Activated T-cell treated with anti-CD3 and anti-CD28 coated beads, Interleukin-2, amount 50 U/mL, for 72 hours (primary cell): Measurements from ENCODE around the gene ATP6V1F. TPM values are rescaled to one million over a fixed set of nuclear protein-coding genes. Genes with fewer than 3 reads are reported as not detected.
A peak's percentile ranks its signal among the peaks of the same experiment; 100 is the strongest.

ENCODE experiments used
- ATAC-seq, 2 donors: fragments of 150-1000 bp; cut with Tn5 transposase; replicated peaks in 1 of 2; 2 replicates each; pipeline ENCODE4 v1.10.0; 2021; ENCODE audit warnings: moderate library complexity in 2 of 2, mild to moderate bottlenecking in 1 of 2
- DNase-seq, 2 donors: peaks; one replicate each; pipeline ENCODE4 v3.0.0; 2021 to 2022; ENCODE audit warnings: mixed read lengths in 1 of 2
- H3K27ac Mint-ChIP-seq: one replicate; pipeline ENCODE4 v1.8.0; 2022; ENCODE audit warnings: mild to moderate bottlenecking, moderate library complexity, mixed read lengths
- H3K27me3 Mint-ChIP-seq: one replicate; pipeline ENCODE4 v1.8.0; 2022; ENCODE audit warnings: low read depth, mixed read lengths
- H3K36me3 Mint-ChIP-seq, 2 donors: one replicate each; pipeline ENCODE4 v1.8.0; 2022; ENCODE audit warnings: mixed read lengths in 2 of 2, mild to moderate bottlenecking in 1 of 2; ENCODE audit not compliant: insufficient read depth in 2 of 2
- H3K4me1 Mint-ChIP-seq: one replicate; pipeline ENCODE4 v1.8.0; 2022; ENCODE audit warnings: low read depth, mixed read lengths
- H3K4me3 Mint-ChIP-seq, 2 donors: one replicate each; pipeline ENCODE4 v1.8.0; 2022; ENCODE audit warnings: mild to moderate bottlenecking in 2 of 2, mixed read lengths in 2 of 2, moderate library complexity in 2 of 2
- H3K9me3 Mint-ChIP-seq, 2 donors: one replicate each; pipeline ENCODE4 v1.8.0; 2022; ENCODE audit warnings: mixed read lengths in 2 of 2
- total RNA-seq, 2 donors: library from RNA; stranded (reverse); gene quantifications; one replicate each; pipeline ENCODE4 v1.2.3, GENCODE V29; 2022

ATP6V1F gene
- total RNA-seq, 2 donors from 2014 or later = 68.3 to 73.3 TPM

DNA sequence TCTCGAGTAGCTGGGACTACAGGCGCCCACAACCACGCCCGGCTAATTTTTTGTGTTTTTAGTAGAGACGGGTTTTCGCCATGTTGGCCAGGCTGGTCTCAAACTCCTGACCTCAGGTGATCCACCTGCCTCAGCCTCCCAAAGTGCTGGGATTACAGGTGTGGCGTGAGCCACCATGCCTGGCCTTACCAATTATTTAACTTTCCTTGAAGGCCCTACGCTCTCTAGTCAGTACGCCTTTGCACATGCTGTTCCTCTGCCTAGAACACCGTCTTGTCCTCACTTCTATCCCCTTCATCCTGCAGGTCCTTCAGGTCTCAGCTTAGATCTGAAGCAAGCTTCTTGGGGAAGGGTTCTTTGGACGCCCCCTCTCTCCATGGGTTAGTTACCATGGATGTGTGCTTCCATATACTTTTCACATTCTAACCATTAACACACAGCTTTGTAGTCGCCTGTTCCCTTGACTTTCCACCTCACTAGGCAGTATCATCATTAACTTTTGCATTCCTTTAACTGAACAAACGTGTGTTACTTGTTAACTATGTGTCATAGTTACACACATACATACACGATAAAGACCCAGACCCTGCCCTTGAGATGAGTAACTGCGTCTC is 592 bp upstream of the ATP6V1F start:
- Mint-ChIP-seq H3K27me3 (no peaks in the 10 kb centered on the region), H3K36me3 (peaks cover 2% of the 10 kb centered on the region in 2 donors), H3K27ac (peak overlapping the region; percentile 91), H3K9me3 (no peaks in the 10 kb centered on the region), H3K4me3 (peak overlapping the region; percentile 92 to 95), H3K4me1 (peaks cover 33% of the 10 kb centered on the region)
- DNase-seq (no peak), ATAC-seq (no peak)

- Mint-ChIP-seq H3K4me3 (peak overlapping the region; percentile 92 to 95), H3K27ac (peak overlapping the region; percentile 31), H3K4me1 (peaks cover 33% of the 10 kb centered on the region), H3K36me3 (peaks cover 2% of the 10 kb centered on the region in 2 donors), H3K9me3 (no peaks in the 10 kb centered on the region), H3K27me3 (no peaks in the 10 kb centered on the region)
- ATAC-seq = peak; percentile 47 to 51
- peak; percentile 53 to 64 for DNase-seq
Observed at GRCh38 chr7:128863433-128863989, 855 bp downstream of the ATP6V1F start.

DNA sequence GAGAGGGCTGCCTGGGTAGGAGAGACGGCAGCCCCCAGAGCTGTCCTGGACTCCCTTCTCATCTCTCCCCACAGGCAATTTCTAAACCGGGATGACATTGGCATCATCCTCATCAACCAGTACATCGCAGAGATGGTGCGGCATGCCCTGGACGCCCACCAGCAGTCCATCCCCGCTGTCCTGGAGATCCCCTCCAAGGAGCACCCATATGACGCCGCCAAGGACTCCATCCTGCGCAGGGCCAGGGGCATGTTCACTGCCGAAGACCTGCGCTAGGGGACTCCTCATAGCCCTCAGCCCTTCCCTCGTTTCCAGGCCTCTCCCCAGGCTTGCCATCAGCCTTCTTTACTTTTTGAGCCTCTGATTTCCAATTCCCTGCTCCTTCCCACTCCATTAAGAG is 2.6 kb downstream of the ATP6V1F start:
- Mint-ChIP-seq H3K4me3 (no peak overlapping the region), H3K27me3 (peaks cover 1% of the 10 kb centered on the region), H3K9me3 (no peaks in the 10 kb centered on the region), H3K4me1 (peaks cover 38% of the 10 kb centered on the region), H3K27ac (no peak overlapping the region), H3K36me3 (peaks cover 2% of the 10 kb centered on the region in 2 donors)
- ATAC-seq (no peak), DNase-seq (no peak)

DNA sequence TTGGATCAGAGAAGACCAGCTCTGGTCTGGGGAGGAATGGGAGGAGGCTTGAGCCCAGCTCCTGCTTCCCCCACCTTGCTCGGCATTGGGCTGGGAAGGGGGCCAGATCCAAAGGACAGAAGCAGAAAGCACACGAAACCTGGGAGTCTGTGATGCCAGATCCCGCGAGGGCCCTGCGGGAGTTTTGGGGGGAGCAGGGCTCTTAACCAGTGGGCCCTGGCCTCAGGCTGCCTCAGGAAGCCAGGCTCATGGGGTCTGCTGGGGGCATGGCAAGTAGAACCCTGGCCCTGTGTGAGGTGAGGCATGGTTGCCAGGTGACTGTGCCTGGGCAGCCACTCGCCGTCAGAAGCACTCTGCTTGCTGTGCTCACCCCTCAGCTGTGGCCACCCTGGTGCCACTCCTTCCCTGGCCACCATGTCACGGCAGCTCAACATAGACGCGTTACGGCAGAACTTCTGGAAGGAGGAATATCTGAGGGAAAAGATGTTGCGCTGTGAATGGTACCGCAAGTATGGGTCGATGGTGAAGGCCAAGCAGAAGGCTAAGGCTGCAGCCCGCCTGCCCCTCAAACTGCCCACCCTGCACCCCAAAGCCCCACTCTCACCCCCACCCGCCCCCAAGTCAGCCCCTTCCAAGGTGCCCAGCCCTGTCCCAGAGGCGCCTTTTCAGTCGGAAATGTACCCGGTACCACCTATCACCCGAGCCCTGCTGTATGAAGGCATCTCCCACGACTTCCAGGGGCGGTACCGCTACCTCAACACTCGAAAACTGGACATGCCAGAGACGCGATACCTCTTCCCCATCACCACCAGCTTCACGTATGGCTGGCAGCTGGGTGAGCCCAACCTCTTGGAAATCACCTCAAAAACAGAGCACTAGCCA is 3.6 kb downstream of the ATP6V1F start:
- H3K4me3 Mint-ChIP-seq = no peak overlapping the region
- peaks cover 10% of the 10 kb centered on the region for H3K27me3 Mint-ChIP-seq
- no peaks in the 10 kb centered on the region for H3K9me3 Mint-ChIP-seq
- no peak for ATAC-seq
- no peak overlapping the region for H3K27ac Mint-ChIP-seq
- peaks cover 2% of the 10 kb centered on the region in 2 donors for H3K36me3 Mint-ChIP-seq
- peaks cover 41% of the 10 kb centered on the region for H3K4me1 Mint-ChIP-seq
- no peak for DNase-seq

- Mint-ChIP-seq H3K9me3 (no peaks in the 10 kb centered on the region), H3K27ac (no peak overlapping the region), H3K4me1 (peaks cover 38% of the 10 kb centered on the region), H3K4me3 (no peak overlapping the region), H3K27me3 (peaks cover 10% of the 10 kb centered on the region), H3K36me3 (peaks cover 2% of the 10 kb centered on the region in 2 donors)
- ATAC-seq (no peak), DNase-seq (no peak)
Observed at GRCh38 chr7:128867241-128867640, 4.6 kb downstream of the ATP6V1F start.

DNA sequence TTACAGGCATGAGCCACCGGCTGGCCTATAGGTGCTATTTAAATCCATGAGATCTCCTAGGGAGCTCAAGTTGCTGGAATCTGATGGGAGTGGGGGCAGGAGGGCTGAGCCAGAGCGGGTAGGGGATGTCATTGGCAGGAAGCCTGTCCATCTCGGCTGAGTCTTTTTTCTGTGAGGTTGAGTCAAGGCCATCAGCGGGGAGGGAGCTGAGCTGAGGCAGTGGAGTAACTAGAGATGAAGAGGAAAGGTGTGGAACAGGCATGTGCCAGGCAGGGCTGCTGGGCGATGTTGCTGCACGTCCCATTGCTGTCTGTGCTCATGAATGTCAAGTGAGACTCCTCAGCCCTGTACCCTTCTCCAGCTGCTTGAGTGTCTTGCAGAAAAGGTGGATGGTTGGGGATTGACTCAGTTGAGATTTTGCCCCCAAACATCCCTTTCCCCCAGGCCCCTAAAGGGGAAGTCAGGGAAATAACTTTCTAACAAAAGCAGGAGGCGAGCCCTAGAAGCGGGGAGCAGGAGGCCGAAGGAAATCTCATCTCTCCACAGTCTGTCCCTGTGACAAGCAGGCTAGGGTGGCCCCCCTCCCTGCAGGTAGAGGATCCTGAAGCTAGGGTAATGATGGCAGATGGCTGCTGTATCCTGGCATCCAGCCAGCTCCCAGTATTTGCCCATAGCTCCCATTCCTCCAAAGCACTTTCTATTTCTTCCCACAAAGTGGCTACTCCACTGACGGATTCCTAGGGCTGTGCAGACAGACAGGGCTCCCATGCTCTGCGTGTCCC is 5.4 kb downstream of the ATP6V1F start:
- peaks cover 10% of the 10 kb centered on the region for H3K27me3 Mint-ChIP-seq
- no peak for ATAC-seq
- H3K9me3 Mint-ChIP-seq = no peaks in the 10 kb centered on the region
- no peak overlapping the region for H3K27ac Mint-ChIP-seq
- DNase-seq = no peak
- H3K36me3 Mint-ChIP-seq = no peaks in the 10 kb centered on the region
- H3K4me3 Mint-ChIP-seq = peak overlapping the region in 1 of 2 donors; percentile 67
- H3K4me1 Mint-ChIP-seq = peaks cover 35% of the 10 kb centered on the region

GRCh38 chr7:128868624-128869137 is 6.0 kb downstream of the ATP6V1F start:
- Mint-ChIP-seq H3K4me1 (peaks cover 29% of the 10 kb centered on the region), H3K27ac (no peak overlapping the region), H3K4me3 (peak overlapping the region in 1 of 2 donors; percentile 67), H3K36me3 (no peaks in the 10 kb centered on the region), H3K9me3 (no peaks in the 10 kb centered on the region), H3K27me3 (peaks cover 10% of the 10 kb centered on the region)
- no peak for DNase-seq
- ATAC-seq = no peak

- ATAC-seq = peak; percentile 93 to 94
- peaks cover 24% of the 10 kb centered on the region for H3K4me1 Mint-ChIP-seq
Observed at GRCh38 chr7:128869138-128869943, 6.7 kb downstream of the ATP6V1F start.

GRCh38 chr7:128869944-128870285 is 7.3 kb downstream of the ATP6V1F start:
- Mint-ChIP-seq H3K27me3 (peaks cover 10% of the 10 kb centered on the region), H3K4me1 (peaks cover 19% of the 10 kb centered on the region), H3K36me3 (no peaks in the 10 kb centered on the region), H3K4me3 (peak overlapping the region; percentile 80 to 84), H3K27ac (no peak overlapping the region), H3K9me3 (no peaks in the 10 kb centered on the region)
- ATAC-seq = peak; percentile 46 to 55
- DNase-seq = peak; percentile 27 to 33

More at GRCh38 chr7:128869138-128869943, 6.7 kb downstream of the ATP6V1F start:
- H3K27ac Mint-ChIP-seq = no peak overlapping the region
- peak overlapping the region; percentile 58 to 67 for H3K4me3 Mint-ChIP-seq
- H3K36me3 Mint-ChIP-seq = no peaks in the 10 kb centered on the region
- peaks cover 10% of the 10 kb centered on the region for H3K27me3 Mint-ChIP-seq
- no peaks in the 10 kb centered on the region for H3K9me3 Mint-ChIP-seq
- peak; percentile 64 to 74 for DNase-seq

DNA sequence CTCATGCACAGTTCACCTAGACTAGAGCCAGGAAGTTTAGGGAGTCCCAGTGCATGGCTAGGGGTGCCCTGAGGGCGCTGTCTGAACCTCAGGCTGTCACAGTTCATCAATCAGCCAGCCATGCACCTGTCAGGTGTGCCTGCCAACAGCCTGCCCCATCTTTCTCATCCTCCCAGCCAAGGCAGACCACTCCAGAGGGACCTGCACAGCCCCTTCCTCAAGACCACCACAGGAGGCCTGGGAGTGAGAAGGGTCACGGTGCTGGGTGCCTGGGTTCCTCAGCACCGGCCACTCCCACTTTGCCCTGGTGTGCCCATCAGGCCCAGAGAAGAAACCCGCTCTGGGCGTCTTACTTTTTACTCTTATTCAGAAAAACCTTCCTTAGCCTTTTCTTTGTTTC is 8.4 kb downstream of the ATP6V1F start:
- ATAC-seq = no peak
- H3K4me3 Mint-ChIP-seq = peak overlapping the region; percentile 80 to 84
- H3K4me1 Mint-ChIP-seq = peaks cover 9% of the 10 kb centered on the region
- no peaks in the 10 kb centered on the region for H3K36me3 Mint-ChIP-seq
- no peak for DNase-seq
- no peaks in the 10 kb centered on the region for H3K9me3 Mint-ChIP-seq
- no peak overlapping the region for H3K27ac Mint-ChIP-seq
- peaks cover 10% of the 10 kb centered on the region for H3K27me3 Mint-ChIP-seq

DNA sequence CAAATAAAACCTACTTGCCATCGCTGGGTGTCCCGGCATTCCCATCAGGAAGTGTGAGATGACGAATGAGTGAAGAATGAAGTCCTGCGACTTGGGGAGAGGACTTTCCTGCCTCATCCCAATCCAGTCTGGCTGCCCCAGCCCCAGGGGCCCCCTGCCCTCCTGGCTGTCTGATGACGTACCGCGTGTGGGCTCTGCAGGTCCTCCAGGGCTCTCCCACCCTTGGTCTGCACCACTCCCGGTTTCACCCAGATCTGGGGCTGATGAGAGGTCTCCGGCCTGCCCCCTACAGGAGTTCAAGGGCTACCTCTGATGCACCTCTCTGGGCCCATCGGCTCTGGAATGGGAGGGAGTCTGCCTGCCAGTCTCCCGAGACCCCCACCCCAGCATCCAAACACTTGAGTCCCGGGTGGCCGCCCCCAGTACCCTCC is 9.8 kb downstream of the ATP6V1F start:
- ATAC-seq (no peak), DNase-seq (no peak)
- H3K27me3 Mint-ChIP-seq = peaks cover 10% of the 10 kb centered on the region
- H3K36me3 Mint-ChIP-seq = no peaks in the 10 kb centered on the region
- H3K4me1 Mint-ChIP-seq = peaks cover 9% of the 10 kb centered on the region
- no peak overlapping the region for H3K27ac Mint-ChIP-seq
- H3K9me3 Mint-ChIP-seq = no peaks in the 10 kb centered on the region
- H3K4me3 Mint-ChIP-seq = no peak overlapping the region

GRCh38 chr7:128873234-128873633 is 10.6 kb downstream of the ATP6V1F start:
- Mint-ChIP-seq H3K9me3 (no peaks in the 10 kb centered on the region), H3K4me3 (no peak overlapping the region), H3K4me1 (peaks cover 9% of the 10 kb centered on the region), H3K36me3 (no peaks in the 10 kb centered on the region), H3K27ac (no peak overlapping the region), H3K27me3 (peaks cover 10% of the 10 kb centered on the region)
- ATAC-seq (no peak), DNase-seq (no peak)
